GM12878 (cell line): ENCODE measurements around the gene C16orf92. TPM values are rescaled to one million over a fixed set of nuclear protein-coding genes. Genes with fewer than 3 reads are reported as not detected.

Experiments used
- ATAC-seq: fragments of 200-7000 bp; cut with Tn5 transposase; 3 replicates; pipeline ENCODE4 v1.9.1; 2020; ENCODE audit warnings: mild to moderate bottlenecking, moderate library complexity
- BruUV-seq: library from RNA; stranded (reverse); fragments of 400-500 nt; replicated peaks from 2 replicates; lab custom pipeline; 2021; lab: Mats Ljungman, UMichigan
- CTCF ChIA-PET: fragments of 300-600 bp; sonication (Branson Sonifier 250); formaldehyde crosslinking; extraction: SDS; loops from one replicate; lab custom pipeline; 2021; ENCODE audit warnings: inconsistent platforms; lab: Yijun Ruan, JAX
- POLR2A ChIA-PET: fragments of 350-600 bp; formaldehyde crosslinking; extraction: SDS; loops from one replicate; lab custom pipeline; 2021; ENCODE audit warnings: inconsistent platforms; lab: Charles Lee
- RAD21 ChIA-PET: fragments of 300-600 bp; sonication (Branson Sonifier 250); formaldehyde crosslinking; loops from one replicate; lab custom pipeline; 2023; ENCODE audit warnings: antibody characterized with exemption; ENCODE audit not compliant: unreplicated experiment; lab: Charles Lee
- SMC1A ChIA-PET: fragments of 300-600 bp; sonication (Branson Sonifier 250); formaldehyde crosslinking; loops from one replicate; lab custom pipeline; 2023; ENCODE audit not compliant: unreplicated experiment, uncharacterized antibody; lab: Charles Lee
- DNase-seq: peaks from one replicate; pipeline ENCODE4 v3.0.0-alpha.2; 2011; ENCODE audit warnings: low read depth, low spot score
- FAIRE-seq: peaks from 3 replicates; lab custom pipeline; 2011; peaks lifted over from hg19 to GRCh38; lab: Jason Lieb, UNC
- H2AFZ ChIP-seq: 2 replicates; pipeline ENCODE4 v1.6.0; 2011; ENCODE audit warnings: low read depth, low read length, control low read depth; ENCODE audit not compliant: control insufficient read depth
- H3K27ac ChIP-seq: 2 replicates; pipeline ENCODE4 v1.5.1; 2011; ENCODE audit warnings: control low read depth; ENCODE audit not compliant: control insufficient read depth, insufficient read depth
- H3K27me3 ChIP-seq, 2 experiments: replicated peaks in 1 of 2; 2 replicates each; pipeline versions ENCODE4 v1.6.0 to v1.6.1; 2011; ENCODE audit warnings: low read length in 1 of 2; ENCODE audit not compliant: control insufficient read depth in 2 of 2, insufficient read depth in 2 of 2
- H3K36me3 ChIP-seq, 2 experiments: 2 replicates each; pipeline ENCODE4 v1.5.1; 2011; ENCODE audit warnings: low read length in 1 of 2; ENCODE audit not compliant: control insufficient read depth in 2 of 2, insufficient read depth in 2 of 2
- H3K4me1 ChIP-seq: 2 replicates; pipeline ENCODE4 v1.6.1; 2011; ENCODE audit warnings: mild to moderate bottlenecking, low read length, moderate library complexity, mixed read lengths; ENCODE audit not compliant: control insufficient read depth, insufficient read depth
- H3K4me2 ChIP-seq: 2 replicates; pipeline ENCODE4 v1.6.0; 2011; ENCODE audit warnings: control low read depth; ENCODE audit not compliant: control insufficient read depth, insufficient read depth
- H3K4me3 ChIP-seq: fragments of 200-600 bp; sonication (generic); 2 replicates; pipeline ENCODE4 v1.5.1; 2016
- H3K79me2 ChIP-seq: 2 replicates; pipeline ENCODE4 v1.6.0; 2011; ENCODE audit warnings: low read length; ENCODE audit not compliant: control insufficient read depth, insufficient read depth
- H3K9ac ChIP-seq: 2 replicates; pipeline ENCODE4 v1.8.0; 2011; ENCODE audit warnings: low read length, control low read depth, mixed read lengths; ENCODE audit not compliant: control insufficient read depth, insufficient read depth
- H3K9me3 ChIP-seq: replicated peaks from 3 replicates; pipeline ENCODE4 v1.5.1; 2011; ENCODE audit warnings: mild to moderate bottlenecking, low read length; ENCODE audit not compliant: control insufficient read depth, insufficient read depth
- H4K20me1 ChIP-seq: 2 replicates; pipeline ENCODE4 v1.6.0; 2011; ENCODE audit not compliant: control insufficient read depth, insufficient read depth
- BMI1 ChIP-seq: fragments of 450-650 bp; IDR thresholded peaks from 2 replicates; pipeline ENCODE4 v1.6.1; 2016; ENCODE audit warnings: mild to moderate bottlenecking, moderate library complexity, borderline replicate concordance
- CBX3 ChIP-seq: fragments of 200-600 bp; sonication (generic); IDR thresholded peaks from 2 replicates; pipeline ENCODE4 v1.6.1; 2016; ENCODE audit warnings: low read depth, borderline replicate concordance
- CEBPB ChIP-seq, 2 experiments: fragments of 150-350 bp in 1 of 2; IDR thresholded peaks; 2 replicates each; pipeline ENCODE4 v1.6.1; 2012 to 2014; ENCODE audit warnings: low read depth in 2 of 2, low read length in 2 of 2, borderline replicate concordance in 1 of 2, inconsistent platforms in 1 of 2
- EZH2 ChIP-seq: IDR thresholded peaks from 2 replicates; pipeline ENCODE4 v1.6.1; 2012; ENCODE audit warnings: low read depth, mild to moderate bottlenecking, control low read depth, inconsistent platforms, low read length, borderline replicate concordance; ENCODE audit not compliant: control insufficient read depth
- FOS ChIP-seq: IDR thresholded peaks from 3 replicates; pipeline ENCODE4 v1.6.1; 2011; ENCODE audit warnings: borderline replicate concordance; ENCODE audit not compliant: insufficient read length; ENCODE audit errors: extremely low read depth
- GATAD2B ChIP-seq: fragments of 450-650 bp; conservative IDR thresholded peaks from 2 replicates; pipeline ENCODE4 v1.6.1; 2017; ENCODE audit warnings: low read depth, mild to moderate bottlenecking, moderate library complexity
- HDAC2 ChIP-seq: fragments of 200-600 bp; sonication (generic); IDR thresholded peaks from 2 replicates; pipeline ENCODE4 v1.6.1; 2017
- LARP7 ChIP-seq: fragments of 450-650 bp; IDR thresholded peaks from 2 replicates; pipeline ENCODE4 v1.6.1; 2017; ENCODE audit warnings: mild to moderate bottlenecking
- MEF2B ChIP-seq: fragments of 450-650 bp; IDR thresholded peaks from 2 replicates; pipeline ENCODE4 v1.6.1; 2018; ENCODE audit warnings: mild to moderate bottlenecking, moderate library complexity; ENCODE audit not compliant: partially characterized antibody, poor library complexity, severe bottlenecking
- NFXL1 ChIP-seq: fragments of 450-650 bp; IDR thresholded peaks from 2 replicates; pipeline ENCODE4 v1.6.1; 2017; ENCODE audit warnings: antibody characterized with exemption, mild to moderate bottlenecking, borderline replicate concordance
- NR2C1 ChIP-seq: fragments of 450-650 bp; IDR thresholded peaks from 2 replicates; pipeline ENCODE4 v1.6.1; 2017; ENCODE audit warnings: antibody characterized with exemption, mild to moderate bottlenecking, moderate library complexity
- RBBP5 ChIP-seq: fragments of 200-600 bp; sonication (generic); conservative IDR thresholded peaks from 2 replicates; pipeline ENCODE4 v1.6.1; 2016
- SIN3A ChIP-seq: IDR thresholded peaks from 2 replicates; pipeline ENCODE4 v1.6.1; 2012; ENCODE audit warnings: low read depth, low read length, improper control_type of control experiment
- SMAD1 ChIP-seq: fragments of 450-650 bp; IDR thresholded peaks from 2 replicates; pipeline ENCODE4 v1.6.1; 2018; ENCODE audit warnings: mild to moderate bottlenecking, low read depth; ENCODE audit not compliant: partially characterized antibody
- SMC3 ChIP-seq: IDR thresholded peaks from 2 replicates; pipeline ENCODE4 v1.6.1; 2011; ENCODE audit warnings: low read length, improper control_type of control experiment, borderline replicate concordance
- ZBED1 ChIP-seq: IDR thresholded peaks from 2 replicates; pipeline ENCODE4 v1.6.1; 2016; ENCODE audit warnings: borderline replicate concordance
- ZSCAN29 ChIP-seq: fragments of 450-650 bp; IDR thresholded peaks from 2 replicates; pipeline ENCODE4 v1.6.1; 2017; ENCODE audit warnings: mild to moderate bottlenecking, moderate library complexity
- ZZZ3 ChIP-seq: IDR thresholded peaks from 2 replicates; pipeline ENCODE4 v1.6.1; 2011; ENCODE audit warnings: low read depth; ENCODE audit not compliant: control insufficient read depth, insufficient read length
- WGBS: methylation state at CpG from one replicate; pipeline ENCODE4 v1.1.6; 2016; ENCODE audit warnings: low lambda C conversion rate; ENCODE audit not compliant: insufficient replicate concordance, insufficient coverage; ENCODE audit errors: missing lambda C conversion rate; 5-methylcytosine and 5-hydroxymethylcytosine counted together
- in situ Hi-C: fragments of 300-500 bp; cut with MboI; formaldehyde crosslinking; loops from 9 replicates; pipeline ENCODE4 v1.14.3; 2018; ENCODE audit warnings: mixed read lengths
- intact Hi-C: fragments of 100-400 bp; cut with micrococcal nuclease; formaldehyde crosslinking; loops from one replicate; pipeline ENCODE4 v1.14.2; 2022; ENCODE audit not compliant: unreplicated experiment
- polyA plus RNA-seq, 11 experiments: library from polyadenylated mRNA; depleted of rRNA in 4 of 11; unstranded in 6 of 11; stranded (reverse) in 5 of 11; fragments of >200 nt; fragmentation: Nextera tagmentation in 4 of 11; fragmentation: Illumina TruSeq in 1 of 11; extraction: Ambion mirVana in 4 of 11; extraction: Trizol in 1 of 11; gene quantifications; 1 replicate in 1 of 11; 2 replicates in 10 of 11; pipeline versions ENCODE4 v1.2.1 to v1.2.3, GENCODE V29; 2011 to 2016; ENCODE audit warnings: inconsistent platforms in 2 of 11, missing spikeins in 2 of 11, low read depth in 1 of 11
- total RNA-seq, 4 experiments: library from RNA; depleted of rRNA in 3 of 4; stranded (reverse); fragments of >200 nt in 3 of 4; fragmentation: Illumina TruSeq in 1 of 4; extraction: Trizol in 1 of 4; gene quantifications; 2 replicates each; pipeline versions ENCODE4 v1.2.1 to v1.2.3, GENCODE V29; 2013 to 2021
- TF ChIP-seq, protein P1 (sequence below): fragments of 450-650 bp; IDR thresholded peaks from 2 replicates; pipeline ENCODE4 v1.6.1; 2017; ENCODE audit warnings: mild to moderate bottlenecking
- TF ChIP-seq, protein P2 (sequence below): IDR thresholded peaks from 2 replicates; pipeline ENCODE4 v1.6.1; 2011; ENCODE audit warnings: low read depth, mild to moderate bottlenecking, low read length, moderate library complexity, borderline replicate concordance; ENCODE audit errors: extremely low read depth

The C16orf92 gene
- total and polyA plus RNA-seq, 10 of the 15 experiments (the other 5 are each of a cell fraction or from before 2014, with no cell fraction given), result not detected

DNA sequence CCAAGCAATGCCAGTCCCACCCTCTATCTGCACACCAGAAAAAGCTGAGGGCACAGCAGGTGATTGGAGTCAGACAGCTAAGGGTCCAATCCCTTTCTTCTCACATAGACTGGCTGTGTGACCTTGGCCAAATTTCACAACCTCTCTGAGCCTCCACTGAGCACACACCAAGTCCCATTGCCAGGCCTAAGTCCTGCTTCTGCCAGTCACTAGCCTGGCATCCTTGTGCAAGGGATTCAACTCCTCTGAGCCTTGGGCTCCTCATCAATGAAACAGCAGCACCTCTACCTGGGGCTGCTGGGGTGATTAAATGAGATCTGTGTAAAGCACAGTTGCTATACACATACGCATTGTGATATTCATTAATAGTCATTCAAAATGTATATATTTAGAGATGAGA is 23.6 kb downstream of the C16orf92 start (continued):
- TF ChIP-seq SIN3A, result no peak

DNA sequence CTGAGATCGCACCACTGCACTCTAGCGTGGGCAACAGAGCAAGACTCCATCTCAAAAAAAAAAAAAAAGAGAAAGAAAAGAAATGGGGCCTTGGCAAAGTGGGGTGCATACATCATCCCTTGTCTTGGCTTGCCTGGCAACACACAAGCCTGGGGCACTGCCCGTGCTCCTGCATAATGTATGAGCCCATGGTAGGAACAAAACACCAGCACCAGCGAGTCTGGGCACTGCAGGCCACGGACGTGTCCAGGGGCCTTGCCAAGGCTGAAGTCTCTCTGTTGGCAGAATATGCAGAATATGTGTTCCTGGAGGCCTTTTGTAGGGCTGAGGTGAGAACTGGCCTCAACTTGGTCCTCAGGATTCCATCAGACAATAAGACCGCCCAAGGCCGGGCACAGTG is 26.9 kb downstream of the C16orf92 start:
- Histone ChIP-seq H3K79me2 (no peaks in the 10 kb centered on the region), H3K36me3 (no peaks in the 10 kb centered on the region), H3K27me3 (no peaks in the 10 kb centered on the region), H3K9ac (no peak overlapping the region), H2AFZ (no peak overlapping the region), H3K4me2 (no peak overlapping the region), H3K9me3 (no peaks in the 10 kb centered on the region), H3K4me3 (no peak overlapping the region), H4K20me1 (no peaks in the 10 kb centered on the region), H3K27ac (no peak overlapping the region), H3K4me1 (peaks cover 3% of the 10 kb centered on the region; the same call in 1 of the 2 replicates)
- RAD21 ChIA-PET, result interaction anchor here (1.5 kb wide), 1 partner anchor 17 kb away, joined by 9 read pairs; no protein-coding TSS in a partner anchor
- DNase-seq (no peak), ATAC-seq (no peak), FAIRE-seq (no peak)
- SMC1A ChIA-PET, result no interaction called here
- WGBS, result 86% methylated on average over 8 of the region's 8 CpGs
- intact Hi-C loops (no loop called here), in situ Hi-C loops (no loop called here)
- POLR2A ChIA-PET, result no interaction called here
- CTCF ChIA-PET, result no interaction called here
- no TSS peak for BruUV-seq
- no peak for TF ChIP-seq CEBPB (IDR thresholded peaks at IDR 0.05; ENCODE audit: borderline replicate concordance in 1 of 2, low read depth in 2 of 2, low read length in 2 of 2)
- no peak for TF ChIP-seq BMI1
- TF ChIP-seq EZH2, result no peak
- no peak for TF ChIP-seq LARP7
- TF ChIP-seq NFXL1, result no peak
- no peak for TF ChIP-seq FOS
- TF ChIP-seq ZZZ3, result no peak
- no peak for TF ChIP-seq SMC3
- TF ChIP-seq, protein P1, sequence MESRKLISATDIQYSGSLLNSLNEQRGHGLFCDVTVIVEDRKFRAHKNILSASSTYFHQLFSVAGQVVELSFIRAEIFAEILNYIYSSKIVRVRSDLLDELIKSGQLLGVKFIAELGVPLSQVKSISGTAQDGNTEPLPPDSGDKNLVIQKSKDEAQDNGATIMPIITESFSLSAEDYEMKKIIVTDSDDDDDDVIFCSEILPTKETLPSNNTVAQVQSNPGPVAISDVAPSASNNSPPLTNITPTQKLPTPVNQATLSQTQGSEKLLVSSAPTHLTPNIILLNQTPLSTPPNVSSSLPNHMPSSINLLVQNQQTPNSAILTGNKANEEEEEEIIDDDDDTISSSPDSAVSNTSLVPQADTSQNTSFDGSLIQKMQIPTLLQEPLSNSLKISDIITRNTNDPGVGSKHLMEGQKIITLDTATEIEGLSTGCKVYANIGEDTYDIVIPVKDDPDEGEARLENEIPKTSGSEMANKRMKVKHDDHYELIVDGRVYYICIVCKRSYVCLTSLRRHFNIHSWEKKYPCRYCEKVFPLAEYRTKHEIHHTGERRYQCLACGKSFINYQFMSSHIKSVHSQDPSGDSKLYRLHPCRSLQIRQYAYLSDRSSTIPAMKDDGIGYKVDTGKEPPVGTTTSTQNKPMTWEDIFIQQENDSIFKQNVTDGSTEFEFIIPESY, result no peak
- TF ChIP-seq HDAC2, result no peak
- TF ChIP-seq CBX3, result no peak
- TF ChIP-seq GATAD2B, result no peak
- TF ChIP-seq MEF2B, result no peak
- TF ChIP-seq SMAD1, result no peak
- no peak for TF ChIP-seq ZBED1
- no peak for TF ChIP-seq RBBP5
- TF ChIP-seq, protein P2, sequence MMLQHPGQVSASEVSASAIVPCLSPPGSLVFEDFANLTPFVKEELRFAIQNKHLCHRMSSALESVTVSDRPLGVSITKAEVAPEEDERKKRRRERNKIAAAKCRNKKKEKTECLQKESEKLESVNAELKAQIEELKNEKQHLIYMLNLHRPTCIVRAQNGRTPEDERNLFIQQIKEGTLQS, result no peak
- TF ChIP-seq NR2C1, result no peak
- TF ChIP-seq ZSCAN29, result no peak
